CD14-positive monocyte (primary cell): ENCODE results near the gene HLA-G. TPM values are rescaled to one million over a fixed set of nuclear protein-coding genes. Genes with fewer than 3 reads are reported as not detected.
"Not testable (repeated sequence)": the region's sequence is repeated elsewhere in the genome, so short reads cannot be mapped to it uniquely, and the experiment has no call there.

Experiments
- DNase-seq, 3 donors: peaks; one replicate each; pipeline ENCODE4 v3.0.0-alpha.2; 2011 to 2022
- H2AFZ ChIP-seq: 2 replicates; pipeline ENCODE4 v1.6.0; 2012; ENCODE audit warnings: mild to moderate bottlenecking, low read depth, low read length, inconsistent platforms; ENCODE audit not compliant: insufficient read depth, poor library complexity, severe bottlenecking
- H3K27ac ChIP-seq, 2 donors: 1 replicate in 1 of 2; 2 replicates in 1 of 2; pipeline ENCODE4 v1.5.1; 2012 to 2013; ENCODE audit warnings: low read length in 2 of 2, control low read depth in 1 of 2, inconsistent platforms in 1 of 2, low read depth in 1 of 2, mild to moderate bottlenecking in 1 of 2
- H3K27me3 ChIP-seq, 2 donors: one replicate each; pipeline versions ENCODE4 v1.6.0 to v1.6.1; 2011 to 2013; ENCODE audit warnings: low read length in 2 of 2; ENCODE audit not compliant: control insufficient read depth in 2 of 2, insufficient read depth in 2 of 2
- H3K36me3 ChIP-seq, 2 donors: replicated peaks in 1 of 2; 1 replicate in 1 of 2; 2 replicates in 1 of 2; pipeline versions ENCODE4 v1.5.1 to v1.6.1; 2012 to 2013; ENCODE audit warnings: low read length in 2 of 2, control low read depth in 1 of 2, inconsistent platforms in 1 of 2, mild to moderate bottlenecking in 1 of 2; ENCODE audit not compliant: insufficient read depth in 2 of 2, control insufficient read depth in 1 of 2
- H3K4me1 ChIP-seq, 2 donors: 1 replicate in 1 of 2; 2 replicates in 1 of 2; pipeline versions ENCODE4 v1.5.1 to v1.6.1; 2012 to 2013; ENCODE audit warnings: low read length in 2 of 2, control low read depth in 1 of 2, inconsistent platforms in 1 of 2, mild to moderate bottlenecking in 1 of 2, moderate library complexity in 1 of 2; ENCODE audit not compliant: insufficient read depth in 2 of 2, control insufficient read depth in 1 of 2
- H3K4me2 ChIP-seq: replicated peaks from 2 replicates; pipeline ENCODE3; 2012; ENCODE audit warnings: low read length, moderate library complexity, mild to moderate bottlenecking; ENCODE audit not compliant: poor library complexity, severe bottlenecking; ENCODE audit errors: extremely low read depth
- H3K4me3 ChIP-seq, 3 experiments: fragments of 200-600 bp in 1 of 3; sonication (generic) in 1 of 3; replicated peaks in 1 of 3; 1 replicate in 2 of 3; 2 replicates in 1 of 3; pipeline ENCODE4 v1.5.1; 2011 to 2013; ENCODE audit warnings: low read length in 3 of 3, mild to moderate bottlenecking in 3 of 3, control low read depth in 2 of 3, low read depth in 2 of 3, inconsistent platforms in 1 of 3, moderate library complexity in 1 of 3
- H3K79me2 ChIP-seq: 2 replicates; pipeline ENCODE4 v1.6.0; 2012; ENCODE audit warnings: mild to moderate bottlenecking, control low read depth, inconsistent platforms, low read length, moderate library complexity; ENCODE audit not compliant: insufficient read depth
- H3K9ac ChIP-seq: 2 replicates; pipeline ENCODE4 v1.6.0; 2017; ENCODE audit warnings: low read length, mild to moderate bottlenecking; ENCODE audit not compliant: insufficient read depth, poor library complexity, severe bottlenecking
- H3K9me3 ChIP-seq, 2 donors: replicated peaks in 1 of 2; 1 replicate in 1 of 2; 2 replicates in 1 of 2; pipeline versions ENCODE4 v1.5.1 to v1.6.1; 2012 to 2013; ENCODE audit warnings: low read length in 2 of 2, control low read depth in 1 of 2; ENCODE audit not compliant: control insufficient read depth in 1 of 2, insufficient read depth in 1 of 2
- H4K20me1 ChIP-seq: 2 replicates; pipeline ENCODE4 v1.6.0; 2012; ENCODE audit warnings: mild to moderate bottlenecking, low read length, control low read depth, moderate library complexity; ENCODE audit not compliant: insufficient read depth
- H3K27ac Mint-ChIP-seq, 7 donors: one replicate each; pipeline ENCODE4 v1.8.0; 2020; ENCODE audit warnings: mild to moderate bottlenecking in 7 of 7, mixed read lengths in 7 of 7, moderate library complexity in 6 of 7, inconsistent platforms in 2 of 7
- H3K27me3 Mint-ChIP-seq, 3 donors: one replicate each; pipeline ENCODE4 v1.8.0; 2021 to 2022; ENCODE audit warnings: low read depth in 3 of 3, mild to moderate bottlenecking in 3 of 3, mixed read lengths in 3 of 3, moderate library complexity in 3 of 3, inconsistent platforms in 1 of 3
- H3K36me3 Mint-ChIP-seq, 2 donors: one replicate each; pipeline ENCODE4 v1.8.0; 2020; ENCODE audit warnings: mixed read lengths in 2 of 2, inconsistent platforms in 1 of 2, mild to moderate bottlenecking in 1 of 2
- H3K4me1 Mint-ChIP-seq: one replicate; pipeline ENCODE4 v1.8.0; 2020; ENCODE audit warnings: mild to moderate bottlenecking, mixed read lengths
- H3K4me3 Mint-ChIP-seq, 2 donors: one replicate each; pipeline ENCODE4 v1.8.0; 2020; ENCODE audit warnings: mild to moderate bottlenecking in 2 of 2, mixed read lengths in 2 of 2, moderate library complexity in 1 of 2
- H3K9me3 Mint-ChIP-seq, 7 donors: one replicate each; pipeline ENCODE4 v1.8.0; 2020 to 2022; ENCODE audit warnings: mixed read lengths in 7 of 7, mild to moderate bottlenecking in 6 of 7, moderate library complexity in 6 of 7, inconsistent platforms in 2 of 7
- WGBS: methylation state at CpG from one replicate; pipeline ENCODE4 v1.1.5; 2013; ENCODE audit warnings: missing lambda C conversion rate; ENCODE audit not compliant: insufficient coverage; 5-methylcytosine and 5-hydroxymethylcytosine counted together
- intact Hi-C, 2 donors: fragments of 100-400 bp; cut with micrococcal nuclease; formaldehyde crosslinking; loops; one replicate each; pipeline versions ENCODE4 v1.15.0 to v1.15.1; 2023
- polyA plus RNA-seq, 3 donors: library from polyadenylated mRNA; depleted of rRNA in 1 of 3; unstranded in 2 of 3; stranded (reverse) in 1 of 3; fragments of 300-500 nt in 2 of 3; fragments of >200 nt in 1 of 3; fragmentation: Illumina TruSeq in 2 of 3; gene quantifications; 1 replicate in 2 of 3; 2 replicates in 1 of 3; pipeline ENCODE4 v1.2.3, GENCODE V29; 2012 to 2021
- small RNA-seq: library from RNA; depleted of rRNA; stranded (forward); fragments of <200 nt; gene quantifications from one replicate; pipeline ENCODE3, GENCODE V24; 2012; ENCODE audit warnings: low read depth; ENCODE audit not compliant: insufficient read length
- TF ChIP-seq, protein P1 (sequence below): fragments of 200-600 bp; IDR thresholded peaks from one replicate; pipeline ENCODE4 v1.8.0; 2022; ENCODE audit warnings: antibody characterized with exemption, mild to moderate bottlenecking

Gene HLA-G
- polyA plus RNA-seq, 3 donors = 0.12 to 2.3 (median 0.89) TPM

DNA sequence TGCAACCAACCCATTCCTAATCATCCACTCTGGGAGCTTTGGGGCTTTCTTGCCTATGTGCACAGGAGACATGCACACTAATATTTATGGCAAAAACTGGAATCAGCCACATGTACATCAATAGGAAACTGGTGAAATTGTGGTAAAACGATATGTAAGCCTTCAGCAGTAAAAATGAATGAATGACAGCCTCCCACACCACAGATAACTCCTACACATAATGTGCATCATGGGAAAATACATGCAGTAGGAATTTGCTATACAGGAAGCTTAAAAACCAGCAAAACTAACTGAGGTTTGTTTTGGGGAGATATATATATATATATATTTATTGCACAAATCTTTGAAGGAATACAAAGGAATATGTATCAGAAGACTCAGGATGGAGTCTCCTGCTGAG lies 47.6 kb downstream of the HLA-G start:
- Mint-ChIP-seq H3K4me3 (no peak overlapping the region), H3K9me3 (peaks cover 0 to 17% (median 7%) of the 10 kb centered on the region in 7 donors), H3K27me3 (peaks cover 0 to 8% (median 2%) of the 10 kb centered on the region in 3 donors), H3K36me3 (no peaks in the 10 kb centered on the region), H3K4me1 (peaks cover under 1% of the 10 kb centered on the region), H3K27ac (no peak overlapping the region)
- Histone ChIP-seq H3K4me3 (no peak overlapping the region), H3K27me3 (no peaks in the 10 kb centered on the region), H3K4me1 (no peaks in the 10 kb centered on the region), H3K36me3 (no peaks in the 10 kb centered on the region), H2AFZ (no peak overlapping the region), H3K9me3 (peaks cover 0 to 3% of the 10 kb centered on the region in 2 donors), H3K27ac (no peak overlapping the region), H4K20me1 (no peaks in the 10 kb centered on the region), H3K79me2 (no peaks in the 10 kb centered on the region), H3K9ac (no peak overlapping the region), H3K4me2 (no peak overlapping the region)
- DNase-seq = no peak
- TF ChIP-seq, protein P1, sequence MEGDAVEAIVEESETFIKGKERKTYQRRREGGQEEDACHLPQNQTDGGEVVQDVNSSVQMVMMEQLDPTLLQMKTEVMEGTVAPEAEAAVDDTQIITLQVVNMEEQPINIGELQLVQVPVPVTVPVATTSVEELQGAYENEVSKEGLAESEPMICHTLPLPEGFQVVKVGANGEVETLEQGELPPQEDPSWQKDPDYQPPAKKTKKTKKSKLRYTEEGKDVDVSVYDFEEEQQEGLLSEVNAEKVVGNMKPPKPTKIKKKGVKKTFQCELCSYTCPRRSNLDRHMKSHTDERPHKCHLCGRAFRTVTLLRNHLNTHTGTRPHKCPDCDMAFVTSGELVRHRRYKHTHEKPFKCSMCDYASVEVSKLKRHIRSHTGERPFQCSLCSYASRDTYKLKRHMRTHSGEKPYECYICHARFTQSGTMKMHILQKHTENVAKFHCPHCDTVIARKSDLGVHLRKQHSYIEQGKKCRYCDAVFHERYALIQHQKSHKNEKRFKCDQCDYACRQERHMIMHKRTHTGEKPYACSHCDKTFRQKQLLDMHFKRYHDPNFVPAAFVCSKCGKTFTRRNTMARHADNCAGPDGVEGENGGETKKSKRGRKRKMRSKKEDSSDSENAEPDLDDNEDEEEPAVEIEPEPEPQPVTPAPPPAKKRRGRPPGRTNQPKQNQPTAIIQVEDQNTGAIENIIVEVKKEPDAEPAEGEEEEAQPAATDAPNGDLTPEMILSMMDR = no peak
- intact Hi-C loops = no loop called here
- WGBS = no CpG with 5 or more reads among the region's 1 CpG

DNA sequence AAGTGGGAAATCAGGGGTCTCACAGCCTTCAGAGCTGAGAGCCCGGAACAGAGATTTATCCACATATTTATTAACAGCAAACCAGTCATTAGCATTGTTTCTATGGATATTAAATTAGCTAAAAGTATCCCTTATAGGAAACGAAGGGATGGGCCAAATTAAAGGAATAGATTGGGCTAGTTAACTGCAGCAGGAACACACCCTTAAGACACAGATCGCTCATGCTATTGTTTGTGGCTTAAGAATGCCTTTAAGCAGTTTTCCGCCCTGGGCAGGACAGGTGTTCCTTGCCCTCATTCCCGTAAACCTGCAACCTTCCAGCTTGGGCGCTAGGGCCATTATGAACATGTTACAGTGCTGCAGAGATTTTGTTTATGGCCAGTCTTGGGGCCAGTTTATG lies 48.1 kb downstream of the HLA-G start:
- H3K4me3 ChIP-seq, H3K27me3 ChIP-seq, H3K9me3 ChIP-seq, DNase-seq, H2AFZ ChIP-seq, H3K27ac ChIP-seq, H3K4me3 Mint-ChIP-seq, H3K27me3 Mint-ChIP-seq, H4K20me1 ChIP-seq, H3K79me2 ChIP-seq, H3K27ac Mint-ChIP-seq, H3K36me3 Mint-ChIP-seq, H3K4me1 ChIP-seq, H3K4me1 Mint-ChIP-seq, intact Hi-C loops, H3K4me2 ChIP-seq, H3K36me3 ChIP-seq, H3K9ac ChIP-seq: not testable (repeated sequence)
- peaks cover 0 to 19% (median 7%) of the 10 kb centered on the region in 7 donors for H3K9me3 Mint-ChIP-seq
- no CpG with 5 or more reads among the region's 6 CpGs for WGBS

Small RNA genes within 50 kb of the gene (small RNA-seq; reads per million reads assigned to genes)
- not detected for gene MICG

Other genes starting within 250 kb of the HLA-G start
- gene OR2H2, start 242.7 kb upstream of the HLA-G start, polyA plus RNA-seq = not detected
- gene GABBR1, start 194.6 kb upstream of the HLA-G start, polyA plus RNA-seq = 100 to 1,000 TPM in 1 of 3 donors, 1 to 10 TPM in 1, under 1 TPM in 1; 0.91 to 228 (median 1.8) TPM
- not detected for gene MOG, start 170.7 kb upstream of the HLA-G start, polyA plus RNA-seq
- under 1 TPM in 1 of 3 donors, not detected in 2; 0.72 TPM for gene ZFP57, start 146.7 kb upstream of the HLA-G start, polyA plus RNA-seq
- 100 to 1,000 TPM; 283 to 816 (median 394) TPM for gene HLA-F, start 104.4 kb upstream of the HLA-G start, polyA plus RNA-seq
- 1,000 to 10,000 TPM; 1,518 to 2,788 (median 1,574) TPM for gene HLA-A, start 114.7 kb downstream of the HLA-G start, polyA plus RNA-seq
- 10 to 100 TPM; 36.2 to 62.4 (median 45.0) TPM for gene POLR1H, start 233.4 kb downstream of the HLA-G start, polyA plus RNA-seq
- gene PPP1R11, start 239.4 kb downstream of the HLA-G start, polyA plus RNA-seq = 100 to 1,000 TPM in 1 of 3 donors, 10 to 100 TPM in 2; 49.3 to 107 (median 67.7) TPM
- gene RNF39, start 247.9 kb downstream of the HLA-G start, polyA plus RNA-seq = under 1 TPM in 1 of 3 donors, not detected in 2; 0.04 TPM